SK-N-SH treated with all-trans-retinoic acid at 6 μM for 48 hours (cell line): ENCODE measurements around the gene SBNO1.

Experiments
- ARNTL ChIP-seq: fragments of 450-650 bp; formaldehyde crosslinking; IDR thresholded peaks from 2 replicates; pipeline ENCODE4 v1.5.0; 2020; ENCODE audit warnings: low read depth, mild to moderate bottlenecking, moderate library complexity, borderline replicate concordance
- CSDC2 ChIP-seq: fragments of 250-450 bp; sonication (Bioruptor Pico); IDR thresholded peaks from 2 replicates; pipeline ENCODE4 v1.5.0; 2020; ENCODE audit warnings: mild to moderate bottlenecking, moderate library complexity
- ESRRG ChIP-seq: fragments of 250-450 bp; sonication (Bioruptor Pico); IDR thresholded peaks from 2 replicates; pipeline ENCODE4 v1.6.1; 2021; ENCODE audit warnings: mild to moderate bottlenecking
- OSR1 ChIP-seq: fragments of 250-450 bp; sonication (Bioruptor Pico); IDR thresholded peaks from 2 replicates; pipeline ENCODE4 v1.8.0; 2022; ENCODE audit warnings: moderate library complexity, mild to moderate bottlenecking, inconsistent platforms
- PATZ1 ChIP-seq: fragments of 250-450 bp; sonication (Bioruptor Pico); IDR thresholded peaks from 2 replicates; pipeline ENCODE4 v1.8.0; 2020; ENCODE audit warnings: mild to moderate bottlenecking, moderate library complexity, borderline replicate concordance
- POU6F1 ChIP-seq: fragments of 250-450 bp; sonication (Bioruptor Pico); IDR thresholded peaks from 2 replicates; pipeline ENCODE4 v1.8.0; 2021; ENCODE audit warnings: low read depth, mild to moderate bottlenecking, moderate library complexity, borderline replicate concordance
- PPARA ChIP-seq: fragments of 250-450 bp; sonication (Bioruptor Pico); IDR thresholded peaks from 2 replicates; pipeline ENCODE4 v1.5.0; 2020; ENCODE audit warnings: mild to moderate bottlenecking, borderline replicate concordance
- RARB ChIP-seq: fragments of 250-450 bp; sonication (Bioruptor Pico); IDR thresholded peaks from 2 replicates; pipeline ENCODE4 v1.8.0; 2021; ENCODE audit warnings: mild to moderate bottlenecking, moderate library complexity
- TCF4 ChIP-seq: fragments of 250-450 bp; sonication (Bioruptor Pico); IDR thresholded peaks from 2 replicates; pipeline ENCODE4 v1.8.0; 2021; ENCODE audit warnings: mild to moderate bottlenecking, moderate library complexity, borderline replicate concordance
- TOX ChIP-seq: fragments of 250-450 bp; sonication (Bioruptor Pico); IDR thresholded peaks from 2 replicates; pipeline ENCODE4 v1.8.0; 2021; ENCODE audit warnings: mild to moderate bottlenecking, moderate library complexity, borderline replicate concordance
- ZFP3 ChIP-seq: fragments of 250-450 bp; sonication (Bioruptor Pico); IDR thresholded peaks from 2 replicates; pipeline ENCODE4 v1.5.0; 2020; ENCODE audit warnings: mild to moderate bottlenecking, moderate library complexity
- ZNF565 ChIP-seq: fragments of 450-650 bp; formaldehyde crosslinking; conservative IDR thresholded peaks from 2 replicates; pipeline ENCODE4 v1.5.0; 2020; ENCODE audit warnings: low read depth, mild to moderate bottlenecking, moderate library complexity

- no peak for TF ChIP-seq TCF4 (CRISPR knock-in tag)
- TF ChIP-seq ZFP3 (CRISPR knock-in tag) = no peak
- TF ChIP-seq POU6F1 = no peak
- no peak for TF ChIP-seq PATZ1 (CRISPR knock-in tag)
- no peak for TF ChIP-seq ARNTL (CRISPR knock-in tag)
- no peak for TF ChIP-seq TOX (CRISPR knock-in tag)
- no peak for TF ChIP-seq CSDC2 (CRISPR knock-in tag)
- TF ChIP-seq OSR1 = no peak
- TF ChIP-seq PPARA (CRISPR knock-in tag) = no peak
- TF ChIP-seq ESRRG (CRISPR knock-in tag) = no peak
- no peak for TF ChIP-seq RARB
- TF ChIP-seq ZNF565 (CRISPR knock-in tag) = no peak
Measured at GRCh38 chr12:123260081-123260480, 104.6 kb downstream of the SBNO1 start.
